ENCODE measurements around the gene PHF13. TPM values are rescaled to one million over a fixed set of nuclear protein-coding genes. Genes with fewer than 3 reads are reported as not detected.
"Not testable (repeated sequence)": the region's sequence is repeated elsewhere in the genome, so short reads cannot be mapped to it uniquely, and the experiment has no call there.

PHF13 gene
- total RNA-seq, 1 experiment from 2014 or later: 20.9 TPM

DNA sequence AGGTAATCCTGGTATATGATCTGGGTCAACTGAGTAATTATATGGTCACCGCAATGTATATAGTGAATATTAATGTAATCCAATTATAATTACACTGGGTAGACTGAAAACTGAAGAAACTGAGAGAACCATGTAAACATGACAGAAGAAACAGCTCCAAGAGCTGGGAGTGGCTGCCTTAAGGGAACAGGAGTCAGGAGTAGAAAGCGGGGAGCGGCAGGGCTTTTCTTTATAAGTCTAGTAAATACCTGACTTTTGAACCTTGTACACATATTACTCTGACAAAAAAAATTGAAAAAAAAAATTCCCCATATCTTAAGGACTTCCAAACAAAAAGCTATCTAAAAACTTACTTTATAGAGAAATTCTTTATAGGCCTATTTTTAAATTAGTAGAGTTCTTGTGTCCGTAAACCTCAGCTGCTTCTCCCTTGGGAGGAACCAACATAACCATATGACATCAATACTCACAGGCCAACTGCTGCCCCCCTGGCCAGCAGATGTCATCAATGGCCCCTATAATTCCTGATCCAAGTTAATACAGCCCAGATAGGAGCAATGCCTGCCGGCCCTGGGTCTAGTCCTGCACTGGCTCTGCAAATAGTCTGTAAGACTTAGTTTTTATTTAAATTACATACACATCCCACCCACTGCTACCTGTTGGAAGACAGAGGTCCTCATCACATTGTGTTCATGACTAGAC, 45.0 kb downstream of the PHF13 start:
- ChIA-PET CTCF (no interaction called here), POLR2A (ENCODE audit: unreplicated experiment) (no interaction called here)
- Histone ChIP-seq H3K4me1 (replicated peaks; ENCODE audit: insufficient read depth) (no peaks in the 10 kb centered on the region), H3K27ac (no peak overlapping the region), H3K79me2 (ENCODE audit: low read depth) (no peaks in the 10 kb centered on the region), H3F3A (ENCODE audit: insufficient read depth, low read depth) (no peaks in the 10 kb centered on the region), H3K4me3 (no peak overlapping the region), H3K36me3 (ENCODE audit: low read depth) (no peaks in the 10 kb centered on the region), H3K9me2 (ENCODE audit: insufficient read depth) (no peaks in the 10 kb centered on the region), H4K20me1 (ENCODE audit: insufficient read depth) (no peaks in the 10 kb centered on the region), H3K4me2 (no peak overlapping the region), H2AFZ (no peak overlapping the region), H3K9me3 (ENCODE audit: insufficient read depth, low read depth) (no peaks in the 10 kb centered on the region), H3K27me3 (ENCODE audit: insufficient read depth, low read depth) (no peaks in the 10 kb centered on the region)
- no peak for DNase-seq
- BruUV-seq (replicated peaks): no TSS peak
- TF ChIP-seq EZH2 (IDR thresholded peaks at IDR 0.05; ENCODE audit: low read depth): no peak
- TF ChIP-seq, protein P1, sequence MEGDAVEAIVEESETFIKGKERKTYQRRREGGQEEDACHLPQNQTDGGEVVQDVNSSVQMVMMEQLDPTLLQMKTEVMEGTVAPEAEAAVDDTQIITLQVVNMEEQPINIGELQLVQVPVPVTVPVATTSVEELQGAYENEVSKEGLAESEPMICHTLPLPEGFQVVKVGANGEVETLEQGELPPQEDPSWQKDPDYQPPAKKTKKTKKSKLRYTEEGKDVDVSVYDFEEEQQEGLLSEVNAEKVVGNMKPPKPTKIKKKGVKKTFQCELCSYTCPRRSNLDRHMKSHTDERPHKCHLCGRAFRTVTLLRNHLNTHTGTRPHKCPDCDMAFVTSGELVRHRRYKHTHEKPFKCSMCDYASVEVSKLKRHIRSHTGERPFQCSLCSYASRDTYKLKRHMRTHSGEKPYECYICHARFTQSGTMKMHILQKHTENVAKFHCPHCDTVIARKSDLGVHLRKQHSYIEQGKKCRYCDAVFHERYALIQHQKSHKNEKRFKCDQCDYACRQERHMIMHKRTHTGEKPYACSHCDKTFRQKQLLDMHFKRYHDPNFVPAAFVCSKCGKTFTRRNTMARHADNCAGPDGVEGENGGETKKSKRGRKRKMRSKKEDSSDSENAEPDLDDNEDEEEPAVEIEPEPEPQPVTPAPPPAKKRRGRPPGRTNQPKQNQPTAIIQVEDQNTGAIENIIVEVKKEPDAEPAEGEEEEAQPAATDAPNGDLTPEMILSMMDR (conservative IDR thresholded peaks at IDR 0.05): no peak
- intact Hi-C loops (cut with micrococcal nuclease; ENCODE audit: unreplicated experiment): no loop called here

DNA sequence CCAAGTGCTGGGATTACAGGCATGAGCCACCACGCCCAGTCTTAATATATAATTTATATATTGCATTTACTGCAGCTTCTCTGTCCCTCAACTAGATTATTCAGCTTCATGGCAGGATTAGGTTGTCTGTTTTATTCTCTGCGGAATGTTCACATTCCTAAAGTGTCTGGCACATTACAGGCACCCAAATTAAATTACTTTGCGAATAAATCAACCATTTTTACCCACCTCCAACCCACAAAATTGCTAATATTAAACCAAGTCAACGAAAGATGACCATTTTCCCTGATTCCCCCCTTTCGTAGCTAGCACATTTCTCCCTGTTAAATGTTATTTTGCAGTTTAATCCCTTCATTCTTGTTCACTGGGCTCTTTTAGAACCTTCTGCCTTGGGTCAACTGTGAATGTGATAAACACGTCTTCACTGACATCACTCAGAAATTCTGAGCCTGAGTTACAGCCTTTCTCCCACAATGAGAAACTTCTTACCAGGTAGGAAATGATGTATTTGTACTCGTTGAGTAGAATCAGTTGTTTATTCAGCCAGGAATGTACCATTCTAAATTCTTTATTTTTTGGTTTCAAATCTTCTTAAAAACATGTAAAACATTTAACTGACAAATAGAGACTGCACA, 47.0 kb downstream of the PHF13 start:
- POLR2A ChIA-PET (ENCODE audit: unreplicated experiment): no interaction called here
- no peaks in the 10 kb centered on the region for H3K27me3 ChIP-seq (ENCODE audit: insufficient read depth, low read depth)

DNA sequence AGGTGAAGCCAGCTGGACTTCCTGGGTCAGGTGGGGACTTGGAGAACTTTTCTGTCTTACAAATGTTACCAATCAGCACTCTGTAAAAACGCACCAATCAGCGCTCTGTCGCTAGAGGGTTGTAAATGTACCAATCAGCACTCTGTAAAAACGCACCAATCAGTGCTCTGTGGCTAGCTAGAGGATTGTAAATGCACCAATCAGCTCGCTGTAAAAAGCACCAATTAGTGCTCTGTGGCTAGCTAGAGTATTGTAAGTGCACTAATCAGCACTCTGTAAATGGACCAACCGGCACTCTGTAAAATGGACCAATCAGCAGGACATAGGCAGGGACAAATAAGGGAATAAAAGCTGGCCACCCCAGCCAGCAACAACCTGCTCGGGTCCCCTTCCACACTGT, 48.9 kb downstream of the PHF13 start:
- CTCF ChIA-PET: interaction anchor here (0.7 kb wide), 1 partner anchor 81 kb away, joined by 3 read pairs; no protein-coding TSS in a partner anchor
- DNase-seq; intact Hi-C loops (cut with micrococcal nuclease; ENCODE audit: unreplicated experiment): not testable (repeated sequence)

More for the DNA sequence above, 47.0 kb downstream of the PHF13 start:
- BruUV-seq (replicated peaks): no TSS peak
- intact Hi-C loops (cut with micrococcal nuclease; ENCODE audit: unreplicated experiment): no loop called here
- no peaks in the 10 kb centered on the region for H3K9me3 ChIP-seq (ENCODE audit: insufficient read depth, low read depth)
- H3K4me1 ChIP-seq (replicated peaks; ENCODE audit: insufficient read depth): no peaks in the 10 kb centered on the region
- no peaks in the 10 kb centered on the region for H4K20me1 ChIP-seq (ENCODE audit: insufficient read depth)
- no peak overlapping the region for H2AFZ ChIP-seq
- no peaks in the 10 kb centered on the region for H3F3A ChIP-seq (ENCODE audit: insufficient read depth, low read depth)
- CTCF ChIA-PET: no interaction called here
- H3K36me3 ChIP-seq (ENCODE audit: low read depth): no peaks in the 10 kb centered on the region
- no peak overlapping the region for H3K27ac ChIP-seq
- no peak for DNase-seq
- no peak overlapping the region for H3K4me3 ChIP-seq
- H3K9me2 ChIP-seq (ENCODE audit: insufficient read depth): no peaks in the 10 kb centered on the region
- no peaks in the 10 kb centered on the region for H3K79me2 ChIP-seq (ENCODE audit: low read depth)
- no peak overlapping the region for H3K4me2 ChIP-seq
- TF ChIP-seq EZH2 (IDR thresholded peaks at IDR 0.05; ENCODE audit: low read depth): no peak
- TF ChIP-seq, protein P1 (conservative IDR thresholded peaks at IDR 0.05): no peak

More for the DNA sequence above, 48.9 kb downstream of the PHF13 start:
- H3K36me3 ChIP-seq (ENCODE audit: low read depth); H3F3A ChIP-seq (ENCODE audit: insufficient read depth, low read depth); H3K9me3 ChIP-seq (ENCODE audit: insufficient read depth, low read depth); H2AFZ ChIP-seq; H3K27me3 ChIP-seq (ENCODE audit: insufficient read depth, low read depth); H4K20me1 ChIP-seq (ENCODE audit: insufficient read depth); H3K4me1 ChIP-seq (replicated peaks; ENCODE audit: insufficient read depth); H3K4me3 ChIP-seq; H3K9me2 ChIP-seq (ENCODE audit: insufficient read depth); BruUV-seq (replicated peaks); H3K4me2 ChIP-seq; POLR2A ChIA-PET (ENCODE audit: unreplicated experiment); H3K27ac ChIP-seq; H3K79me2 ChIP-seq (ENCODE audit: low read depth): not testable (repeated sequence)
